IPS-NIHi7 (cell line): ENCODE data around the gene SPNS2.

Experiments
- DNase-seq: peaks from one replicate; pipeline ENCODE4 v3.0.0; 2012; ENCODE audit warnings: mixed read lengths; ENCODE audit errors: extremely low spot score

SPNS2 gene, protein sequence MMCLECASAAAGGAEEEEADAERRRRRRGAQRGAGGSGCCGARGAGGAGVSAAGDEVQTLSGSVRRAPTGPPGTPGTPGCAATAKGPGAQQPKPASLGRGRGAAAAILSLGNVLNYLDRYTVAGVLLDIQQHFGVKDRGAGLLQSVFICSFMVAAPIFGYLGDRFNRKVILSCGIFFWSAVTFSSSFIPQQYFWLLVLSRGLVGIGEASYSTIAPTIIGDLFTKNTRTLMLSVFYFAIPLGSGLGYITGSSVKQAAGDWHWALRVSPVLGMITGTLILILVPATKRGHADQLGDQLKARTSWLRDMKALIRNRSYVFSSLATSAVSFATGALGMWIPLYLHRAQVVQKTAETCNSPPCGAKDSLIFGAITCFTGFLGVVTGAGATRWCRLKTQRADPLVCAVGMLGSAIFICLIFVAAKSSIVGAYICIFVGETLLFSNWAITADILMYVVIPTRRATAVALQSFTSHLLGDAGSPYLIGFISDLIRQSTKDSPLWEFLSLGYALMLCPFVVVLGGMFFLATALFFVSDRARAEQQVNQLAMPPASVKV

DNA sequence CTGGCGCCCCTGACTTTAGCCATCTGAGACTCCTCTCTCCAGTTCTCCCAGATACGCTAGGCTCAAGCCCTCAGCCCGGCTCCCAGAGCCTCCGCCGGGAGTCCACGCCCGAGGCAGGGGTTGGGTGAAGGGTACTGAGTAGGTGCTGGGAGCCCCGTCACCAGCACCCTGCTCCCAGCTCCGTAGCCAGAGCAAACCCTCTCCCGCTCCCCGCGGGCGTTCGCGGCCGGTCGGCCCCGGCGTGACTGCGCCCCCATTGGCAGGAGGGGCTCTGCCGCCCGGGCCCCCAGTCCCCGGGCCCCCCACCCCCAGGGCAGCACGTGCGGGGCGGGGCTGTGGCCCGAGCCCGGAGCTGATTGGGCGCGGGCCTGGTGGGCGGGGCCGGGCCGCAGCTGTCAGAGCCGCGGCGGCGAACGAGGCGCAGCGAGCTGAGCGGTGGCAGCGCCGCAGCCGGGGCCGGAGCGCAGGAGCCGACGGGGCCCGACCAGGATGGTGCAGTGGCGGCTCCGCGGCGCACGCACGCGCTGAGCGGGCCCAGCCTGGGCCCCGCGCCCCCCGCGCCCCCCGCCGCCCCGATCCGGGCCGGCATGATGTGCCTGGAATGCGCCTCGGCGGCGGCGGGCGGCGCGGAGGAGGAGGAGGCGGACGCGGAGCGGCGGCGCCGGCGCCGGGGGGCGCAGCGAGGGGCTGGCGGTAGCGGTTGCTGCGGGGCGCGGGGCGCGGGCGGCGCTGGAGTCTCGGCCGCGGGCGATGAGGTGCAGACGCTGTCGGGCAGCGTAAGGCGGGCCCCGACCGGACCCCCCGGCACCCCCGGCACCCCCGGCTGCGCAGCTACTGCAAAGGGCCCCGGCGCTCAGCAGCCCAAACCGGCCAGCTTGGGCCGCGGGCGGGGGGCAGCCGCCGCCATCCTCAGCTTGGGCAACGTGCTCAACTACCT is at the start of gene SPNS2:
Gene SPNS2 (plus strand): TSS at position 421 of the 937 bp plus-strand sequence. CDS start 167 bp downstream, at position 588.
- peak; percentile 94 for DNase-seq

DNA sequence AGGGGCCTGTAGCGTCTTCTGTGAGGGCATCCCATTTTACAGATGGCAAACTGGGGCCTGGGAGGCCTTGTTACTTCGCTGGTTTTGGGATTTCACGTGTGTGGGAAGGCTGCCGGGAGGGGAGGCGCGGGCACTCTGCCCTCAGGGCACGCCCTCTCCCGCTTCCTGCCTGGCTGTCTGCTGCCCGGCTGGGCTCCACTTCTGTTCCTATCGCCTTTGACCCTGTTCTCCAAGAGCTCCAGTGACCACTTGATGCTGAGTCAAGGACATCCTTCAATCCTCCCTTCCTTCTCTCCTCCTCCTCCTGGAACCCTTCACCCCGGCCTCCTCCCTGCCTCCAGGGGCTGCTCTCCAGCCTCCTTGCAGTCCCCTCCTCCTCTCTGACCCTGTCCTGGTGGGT is 48.9 kb upstream of the SPNS2 start:
- DNase-seq = peak; percentile 10

DNA sequence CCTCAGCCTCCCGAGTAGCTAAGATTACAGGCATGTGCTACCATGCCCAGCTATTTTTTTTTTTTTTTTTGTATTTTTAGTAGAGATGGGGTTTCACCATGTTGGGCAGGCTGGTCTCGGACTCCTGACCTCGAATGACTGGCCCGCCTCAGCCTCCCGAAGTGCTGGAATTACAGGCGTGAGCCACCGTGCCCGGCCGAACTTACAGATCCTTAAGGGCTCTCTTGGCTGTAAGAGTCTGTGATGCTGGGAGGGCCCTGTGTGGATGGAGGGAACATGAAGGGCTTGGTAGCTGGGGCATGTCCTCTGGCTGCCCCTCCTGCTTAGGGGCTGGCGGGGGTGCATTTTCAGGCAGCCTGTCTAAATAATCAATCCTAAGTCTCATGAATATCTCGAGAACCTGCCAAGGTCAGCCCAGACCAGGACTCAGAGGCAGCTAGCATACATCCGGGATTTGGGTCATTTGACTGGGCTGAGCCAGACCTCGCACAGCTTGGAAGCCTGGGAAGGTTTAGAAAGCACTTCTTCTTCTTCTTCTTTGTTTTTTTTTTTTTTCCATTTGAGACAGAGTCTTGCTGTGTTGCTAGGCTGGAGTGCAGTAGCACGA is 47.9 kb upstream of the SPNS2 start:
- no peak for DNase-seq

DNA sequence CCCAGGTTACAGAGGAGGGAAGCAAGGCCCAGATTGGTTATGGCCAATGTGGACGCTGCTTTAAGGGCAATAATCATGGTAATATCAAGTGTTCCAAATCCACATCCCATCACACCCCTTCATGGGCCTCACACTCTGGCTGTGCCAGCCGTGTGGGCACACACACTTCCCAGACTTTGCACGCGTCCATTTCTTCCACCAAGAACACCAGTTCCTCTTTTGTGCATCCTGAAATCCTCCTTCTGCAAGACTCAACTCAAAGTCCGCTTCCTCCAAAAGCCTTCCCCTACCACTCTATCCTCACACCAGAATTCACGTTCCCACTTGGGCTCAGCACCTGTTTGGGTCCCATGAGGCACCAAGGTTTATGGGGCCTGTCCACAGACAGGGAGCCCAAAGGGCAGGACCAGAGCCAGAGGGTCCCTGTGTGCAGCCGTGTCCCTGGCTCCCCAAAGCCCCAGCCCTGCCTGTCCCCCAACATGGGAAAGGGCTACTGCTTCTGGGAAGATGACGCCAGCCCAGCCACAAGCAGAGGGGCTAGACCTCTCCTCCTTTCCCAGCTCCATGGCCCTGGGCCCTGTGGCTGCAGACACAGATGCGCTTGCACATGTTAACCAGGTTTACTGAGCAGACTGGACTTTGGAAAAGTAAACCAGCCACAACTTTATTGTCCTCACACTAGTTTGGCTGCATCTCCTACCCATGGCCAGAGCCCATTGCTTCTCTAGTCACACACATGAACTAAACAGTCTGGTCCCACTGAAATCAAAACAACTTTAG is 44.7 kb upstream of the SPNS2 start:
- no peak for DNase-seq

DNA sequence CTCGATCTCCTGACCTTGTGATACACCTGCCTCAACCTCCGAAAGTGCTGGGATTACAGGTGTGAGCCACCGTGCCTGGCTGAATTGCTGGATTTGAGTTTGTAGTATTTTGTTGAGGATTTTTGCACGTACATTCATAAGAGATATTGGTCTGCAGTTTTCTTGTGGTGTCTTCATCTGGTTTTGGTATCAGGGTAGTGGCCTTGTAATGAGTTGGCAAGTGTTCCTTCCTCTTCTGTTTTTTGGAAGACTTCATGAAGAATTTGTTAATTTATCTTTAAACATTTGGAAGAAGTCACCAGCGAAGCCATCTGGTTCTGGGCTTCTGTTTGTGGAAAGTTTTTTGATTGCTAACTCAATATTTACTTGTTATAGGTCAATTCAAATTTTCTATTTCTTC is 38.0 kb upstream of the SPNS2 start:
- no peak for DNase-seq

DNA sequence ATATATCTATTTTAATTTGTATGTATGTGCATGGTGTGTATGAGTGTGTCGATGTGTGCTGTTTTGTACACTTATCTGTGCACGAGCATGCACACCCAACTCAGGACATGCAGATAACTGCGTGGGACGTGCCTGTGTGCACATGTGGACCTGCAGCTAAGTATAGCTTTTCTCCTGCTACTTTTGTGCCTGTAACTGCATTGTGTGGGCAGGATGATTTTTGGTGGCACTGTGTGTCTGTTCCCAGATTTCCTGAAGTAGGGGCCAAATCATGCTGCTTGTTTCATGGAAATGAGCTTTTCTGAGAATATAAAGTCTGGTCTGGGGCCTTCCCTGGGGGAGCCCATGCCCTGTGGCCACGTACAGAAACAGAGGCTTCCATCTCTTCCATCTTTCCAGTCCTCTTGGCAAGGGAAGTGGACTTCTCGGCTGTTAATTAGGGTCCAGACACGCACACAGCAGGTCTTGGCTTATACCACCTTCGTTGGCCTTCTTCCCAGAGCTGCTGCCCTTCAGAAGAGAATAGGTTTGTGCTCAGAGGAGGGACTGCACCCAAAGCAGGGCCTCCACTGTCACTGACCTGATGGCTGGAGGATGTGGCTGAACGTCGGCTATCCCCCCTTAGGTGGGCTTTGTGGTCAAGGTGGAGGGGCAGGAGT is 34.7 kb upstream of the SPNS2 start:
- no peak for DNase-seq

DNA sequence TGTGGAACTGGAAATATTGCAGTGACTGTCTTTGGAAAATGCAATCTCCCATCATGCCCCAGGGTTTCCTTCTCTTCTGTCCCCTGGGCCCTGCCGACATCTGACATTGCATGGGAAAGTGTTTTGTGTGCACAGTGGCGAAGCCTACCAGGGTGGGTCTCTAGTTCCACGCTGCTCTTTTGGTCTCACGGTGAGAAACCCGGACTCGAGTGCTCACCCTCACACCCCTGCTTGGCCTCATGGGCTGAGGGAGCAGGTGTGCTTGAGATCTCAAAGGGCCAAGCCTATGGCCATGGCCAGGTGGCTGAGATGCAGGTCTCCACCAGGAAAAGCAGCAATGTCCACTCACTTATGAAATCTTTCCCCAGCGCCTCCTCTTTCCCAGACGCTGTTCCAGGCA is 32.9 kb upstream of the SPNS2 start:
- DNase-seq = no peak

DNA sequence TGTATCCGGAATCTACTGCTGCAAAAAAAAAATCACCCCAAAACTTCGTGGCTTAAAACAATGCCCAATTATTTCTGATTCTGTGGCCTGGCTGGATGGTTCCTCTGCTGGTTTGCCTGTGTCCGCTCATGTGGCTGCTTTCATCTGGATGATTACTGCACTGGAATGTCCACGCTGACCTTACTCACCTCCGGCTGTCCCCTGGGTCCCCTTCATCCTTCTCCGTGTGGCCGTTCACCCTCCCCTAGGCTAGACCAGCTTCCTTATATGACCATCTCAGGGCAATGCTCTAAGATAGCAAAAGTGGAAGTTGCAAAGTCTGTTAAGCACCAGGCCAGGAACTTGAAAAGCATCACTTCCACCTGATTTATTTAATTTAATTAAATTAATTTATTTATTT is 31.4 kb upstream of the SPNS2 start:
- DNase-seq = no peak

DNA sequence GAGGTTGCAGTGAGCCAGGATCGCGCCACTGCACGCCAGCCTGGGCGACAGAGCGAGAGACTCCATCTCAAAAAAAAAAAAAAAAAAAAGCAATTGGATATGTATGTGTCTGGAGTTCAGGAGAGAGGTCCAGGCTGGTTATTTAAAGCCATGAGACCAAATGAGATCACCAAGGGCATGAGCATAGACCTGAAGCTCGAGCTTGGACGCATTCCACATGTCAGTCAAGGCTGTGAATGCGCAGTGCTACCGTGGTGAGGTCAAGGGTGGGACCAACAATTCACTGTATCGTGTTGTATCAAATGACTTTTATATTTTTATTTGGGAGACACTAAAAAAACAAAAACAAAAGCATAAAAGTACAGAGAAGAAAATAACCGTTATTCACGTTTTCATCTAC is 29.1 kb upstream of the SPNS2 start:
- no peak for DNase-seq

DNA sequence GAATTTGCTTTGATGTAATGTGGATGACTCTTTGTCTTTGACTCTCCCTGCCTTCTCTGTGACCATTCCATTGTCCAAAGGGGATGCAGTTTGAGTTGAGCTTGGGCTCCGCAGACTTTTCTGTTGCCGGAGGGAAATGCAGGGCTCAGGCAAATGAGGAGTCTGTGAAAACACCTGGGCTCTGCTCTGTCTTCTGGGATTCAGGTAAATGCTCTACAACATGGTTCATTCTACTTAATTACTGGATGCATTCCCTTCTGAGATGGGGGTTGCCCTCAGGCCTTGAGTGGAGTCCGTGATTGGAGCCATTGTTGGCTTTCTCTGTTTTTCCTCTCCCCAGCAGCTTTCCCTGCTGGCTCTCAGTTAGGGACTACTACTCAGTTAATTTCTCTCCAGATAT is 26.4 kb upstream of the SPNS2 start:
- DNase-seq = no peak

DNA sequence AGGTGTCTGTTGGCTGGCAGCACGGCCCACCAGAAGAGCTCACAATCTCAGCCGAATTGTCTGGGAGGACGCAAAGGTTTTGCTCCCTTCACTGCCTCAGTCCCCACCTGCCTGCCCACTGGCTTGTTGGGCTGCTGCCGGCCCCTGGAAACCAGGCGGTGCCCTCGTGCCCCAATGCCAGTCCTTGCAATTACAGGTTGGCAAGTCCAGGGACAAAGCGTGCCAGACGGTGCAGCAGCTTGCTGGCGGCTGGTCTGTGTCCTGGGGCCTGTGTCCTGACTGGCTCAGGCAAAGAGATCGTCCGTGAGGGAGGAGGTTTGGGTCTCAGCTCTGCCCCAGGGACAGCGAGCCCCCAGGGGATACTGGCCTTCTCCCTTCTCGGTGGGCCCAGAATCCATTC is 24.6 kb upstream of the SPNS2 start:
- DNase-seq = no peak

DNA sequence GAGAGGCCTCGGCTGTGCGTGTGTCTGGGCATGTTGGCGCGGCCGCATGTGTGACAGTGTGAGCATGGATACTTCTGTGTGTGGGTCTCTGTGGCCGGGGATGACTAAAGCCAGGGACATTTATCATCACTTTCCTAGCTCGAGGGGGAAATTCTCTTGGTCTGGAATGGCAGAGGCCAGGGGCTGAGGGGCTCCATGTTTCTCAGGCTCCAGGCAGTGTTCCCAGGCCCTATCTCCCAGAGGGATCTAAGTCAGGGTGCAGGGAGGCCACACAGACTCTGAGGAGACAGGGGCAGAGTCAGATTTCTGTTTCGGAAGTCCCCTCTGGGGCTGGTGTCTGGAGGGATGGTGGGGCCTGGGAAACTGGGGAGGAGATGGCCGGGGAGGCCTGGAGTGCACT is 23.7 kb upstream of the SPNS2 start:
- no peak for DNase-seq

DNA sequence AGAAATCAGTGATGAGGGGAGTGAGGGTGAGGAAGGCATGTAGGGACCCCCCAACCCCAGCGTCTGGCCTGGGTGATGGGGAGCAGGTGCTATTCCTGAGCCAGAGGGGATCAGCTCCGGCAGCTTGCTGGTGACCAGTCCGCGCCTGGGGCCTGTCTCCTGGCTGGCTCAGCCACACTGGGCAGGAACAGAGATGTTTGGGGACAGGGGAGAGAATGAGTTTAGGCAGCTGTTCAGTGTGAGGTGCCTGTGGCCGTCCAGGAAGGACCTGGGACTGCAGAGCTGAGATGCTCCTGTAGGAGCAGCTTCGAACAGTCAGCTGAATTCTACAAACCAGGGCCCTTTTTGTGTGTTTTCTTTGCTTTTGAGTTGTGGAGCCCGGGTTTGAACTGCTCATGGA is 23.2 kb upstream of the SPNS2 start:
- no peak for DNase-seq

DNA sequence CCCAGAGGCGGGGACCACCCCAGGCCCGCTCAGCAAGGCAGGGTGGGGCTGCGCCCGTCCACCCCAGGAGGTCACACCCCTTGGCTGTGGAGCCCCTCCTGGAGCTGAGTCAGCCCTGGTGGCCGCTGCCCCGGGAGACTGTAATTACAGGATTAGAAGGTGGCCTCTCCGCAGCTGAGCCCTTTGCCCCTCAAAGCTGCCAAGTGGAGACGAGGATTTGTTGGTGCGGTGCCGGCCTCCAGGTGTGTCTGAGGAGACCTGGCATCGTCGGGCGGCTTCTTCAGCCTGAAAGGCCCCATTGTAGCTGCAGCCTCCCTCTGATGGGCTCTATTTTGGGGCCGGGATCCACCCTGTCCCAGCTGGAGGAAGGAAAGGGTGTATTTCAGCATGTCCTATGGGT is 22.7 kb upstream of the SPNS2 start:
- DNase-seq = no peak

DNA sequence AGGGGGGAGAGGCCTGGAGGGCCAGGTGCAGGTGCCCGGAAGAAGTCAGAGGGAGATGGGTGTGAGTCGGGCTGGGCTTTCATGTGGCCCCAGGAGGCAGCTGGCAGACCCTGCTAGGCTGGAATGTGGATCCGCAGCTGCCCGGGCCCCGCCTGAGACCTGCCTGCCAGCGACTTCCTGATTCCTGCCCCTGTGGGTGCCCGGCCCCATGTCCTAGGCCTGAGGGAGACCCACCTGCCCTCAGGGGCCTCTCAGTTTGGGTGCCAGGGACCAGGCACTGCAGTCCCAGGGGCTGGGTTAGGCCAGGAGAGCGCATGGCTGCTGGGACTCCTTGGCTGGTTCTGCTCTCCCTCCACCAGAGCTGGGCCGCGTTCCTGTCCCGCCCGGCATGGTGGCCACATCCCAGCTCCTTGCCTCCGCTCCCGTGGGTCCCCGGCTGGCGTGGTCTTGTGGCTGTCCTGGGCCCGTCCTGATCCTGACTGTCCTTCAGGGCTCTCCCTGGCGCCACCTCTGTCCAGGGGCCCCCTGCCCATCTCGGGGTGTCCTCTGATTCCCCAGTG is 22.1 kb upstream of the SPNS2 start:
- DNase-seq = no peak

DNA sequence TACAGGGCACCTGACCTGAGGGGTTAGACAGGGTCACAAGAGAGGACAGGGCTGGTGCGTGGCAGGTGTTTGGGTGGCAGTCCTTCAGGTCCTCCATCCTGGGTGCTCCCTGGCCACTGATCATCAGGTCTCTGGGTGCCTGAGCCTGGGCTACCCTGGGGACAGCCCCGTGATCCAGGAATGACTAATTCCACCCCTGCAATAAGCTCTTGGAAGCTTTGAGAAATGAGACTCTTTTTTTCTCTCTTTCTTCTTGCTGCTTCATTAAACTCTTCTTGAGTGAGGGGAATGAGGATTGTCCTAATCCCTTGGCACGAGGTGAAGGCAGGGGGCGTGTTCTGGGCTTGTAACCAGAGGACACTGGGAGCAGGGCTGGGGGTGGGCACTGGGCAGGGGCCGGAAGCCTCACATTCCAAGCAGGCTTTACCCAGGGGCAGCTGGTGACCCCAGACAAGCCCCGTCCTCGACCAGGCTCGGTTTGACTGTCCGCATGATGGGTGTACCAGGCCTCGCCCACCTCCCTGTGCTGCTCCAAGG is 21.4 kb upstream of the SPNS2 start:
- DNase-seq = no peak

DNA sequence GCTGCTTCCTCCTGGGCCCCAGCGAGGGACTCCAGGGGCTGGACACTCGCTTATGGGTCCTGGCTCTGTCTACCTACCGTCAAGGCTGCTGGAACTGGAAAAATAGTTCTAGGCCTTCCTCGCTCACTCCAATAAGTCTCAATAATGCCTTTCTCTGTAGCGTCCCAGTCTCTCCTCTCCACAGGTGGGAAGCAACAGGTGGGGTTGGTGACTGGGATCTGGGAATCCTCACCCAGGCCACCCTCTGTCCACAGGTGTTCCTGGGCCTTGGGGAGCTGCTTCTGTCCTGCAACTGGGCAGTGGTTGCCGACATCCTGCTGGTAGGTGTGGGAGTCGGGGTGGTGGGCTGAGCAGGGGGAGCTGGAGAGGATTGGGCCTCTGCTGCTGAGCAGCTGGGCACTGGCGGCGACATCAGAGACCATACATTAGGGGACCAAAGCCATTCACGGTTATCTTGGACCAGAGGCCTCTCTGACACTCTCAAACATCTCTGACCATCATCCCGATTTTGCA is 20.3 kb upstream of the SPNS2 start:
- no peak for DNase-seq

DNA sequence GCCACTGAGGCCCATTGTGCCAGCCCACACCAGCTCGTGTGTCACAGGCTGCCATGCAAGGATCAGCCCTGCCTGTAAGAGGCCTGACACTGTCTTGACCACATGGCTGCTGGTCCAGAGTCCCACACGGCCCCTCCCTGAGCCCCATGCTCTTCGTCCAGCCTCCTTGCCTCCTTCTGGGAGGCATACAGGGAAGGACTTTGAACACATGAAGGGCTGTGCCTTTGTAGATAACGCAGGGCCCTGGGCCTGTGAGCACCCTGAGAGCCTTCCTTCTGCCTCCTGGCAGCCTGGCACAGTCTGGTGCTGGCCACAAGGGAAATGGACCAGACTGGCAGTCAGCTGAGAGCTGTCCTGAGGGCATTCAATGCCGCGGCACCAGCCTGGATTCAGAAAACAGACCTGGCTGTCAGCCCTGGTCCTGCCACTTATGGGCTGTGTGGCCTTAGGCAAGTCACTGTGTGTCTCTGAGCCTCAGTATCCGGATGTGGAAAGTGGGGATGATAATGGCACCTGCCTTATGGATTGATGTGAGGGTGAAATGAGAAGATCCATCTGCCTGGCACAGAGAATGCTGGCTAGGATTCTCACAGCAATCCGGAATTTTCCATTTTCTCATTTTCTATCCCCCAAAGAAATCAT is 19.2 kb upstream of the SPNS2 start:
- no peak for DNase-seq

DNA sequence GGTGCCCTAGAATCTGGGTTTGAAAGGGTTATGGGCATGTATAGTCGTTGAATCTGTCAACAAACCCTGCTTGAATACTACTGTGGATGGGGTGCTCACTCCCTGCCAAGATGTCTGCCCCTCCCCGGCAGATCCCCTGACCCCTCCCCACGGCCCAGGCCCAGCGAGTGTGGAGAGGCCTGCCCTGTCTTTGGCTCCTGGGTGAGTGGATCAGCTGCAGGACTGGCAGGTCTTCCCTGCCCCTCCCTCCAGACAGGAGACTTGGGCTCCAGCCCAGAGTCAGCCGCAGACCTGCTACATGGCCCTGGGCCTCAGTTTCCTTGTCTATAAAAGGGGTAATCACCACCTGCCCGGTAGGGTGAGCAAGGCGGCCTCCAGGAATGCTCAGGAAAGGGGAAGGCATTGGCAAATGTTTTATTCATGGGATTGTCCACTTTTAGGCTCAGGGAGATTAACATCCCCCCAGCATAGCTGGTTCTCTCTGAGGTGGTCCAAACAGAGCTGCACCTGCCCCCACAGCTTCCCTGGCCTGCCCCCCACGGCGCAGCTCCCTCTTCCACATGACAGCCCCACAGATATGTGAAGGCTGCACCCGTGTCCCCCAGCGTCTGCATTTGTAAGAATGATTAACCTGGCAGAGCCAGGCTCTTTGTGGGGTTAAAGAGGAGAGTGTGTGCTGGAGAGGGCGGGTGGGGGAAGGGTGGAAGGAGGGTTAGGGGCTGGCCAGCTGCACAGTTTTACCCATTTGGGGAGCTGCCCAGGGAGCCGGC is 18.5 kb upstream of the SPNS2 start:
- no peak for DNase-seq
